Omental fat pad (tissue), 4 donors: ENCODE measurements around the gene INTS11. TPM values are rescaled to one million over a fixed set of nuclear protein-coding genes. Genes with fewer than 3 reads are reported as not detected.

Source experiments
- ATAC-seq: fragments of 150-250 bp; one replicate; pipeline ENCODE4 v1.9.1; 2016; ENCODE audit warnings: mild to moderate bottlenecking, moderate library complexity; ENCODE audit not compliant: low FRiP score
- DNase-seq: peaks from one replicate; pipeline ENCODE4 v3.0.0-alpha.2; 2019; ENCODE audit warnings: low spot score
- total RNA-seq, 4 donors: library from RNA; depleted of rRNA; stranded (reverse); fragments of >200 nt; gene quantifications; one replicate each; pipeline ENCODE4 v1.1.0, GENCODE V29; 2016
- TF ChIP-seq, protein P1 (sequence below), 3 donors: fragments of 450-650 bp; IDR thresholded peaks; one replicate each; pipeline ENCODE4 v1.5.1; 2016 to 2017; ENCODE audit warnings: antibody characterized with exemption in 3 of 3, mild to moderate bottlenecking in 3 of 3, moderate library complexity in 2 of 3

The INTS11 gene
- total RNA-seq, 4 donors from 2014 or later = 71.9 to 103 (median 86.2) TPM

DNA sequence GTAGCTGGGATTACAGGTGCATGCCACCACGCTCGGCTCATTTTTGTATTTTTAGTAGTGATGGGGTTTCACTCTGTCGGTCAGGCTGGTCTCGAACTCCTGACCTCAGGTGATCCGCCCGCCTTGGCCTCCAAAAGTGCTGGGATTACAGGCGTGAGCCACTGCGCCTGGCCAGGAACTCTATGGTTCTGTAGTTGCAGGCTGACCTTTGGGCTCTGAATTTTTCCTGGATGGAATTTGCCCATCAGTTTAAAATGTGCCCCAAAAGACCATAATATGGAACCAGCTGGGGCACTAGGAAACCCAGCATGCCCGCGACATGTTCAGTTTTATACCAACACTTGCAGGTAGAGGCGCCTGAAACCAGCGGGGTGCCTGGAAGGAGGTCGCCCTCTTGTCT lies 45.8 kb downstream of the INTS11 start:
- TF ChIP-seq, protein P1, sequence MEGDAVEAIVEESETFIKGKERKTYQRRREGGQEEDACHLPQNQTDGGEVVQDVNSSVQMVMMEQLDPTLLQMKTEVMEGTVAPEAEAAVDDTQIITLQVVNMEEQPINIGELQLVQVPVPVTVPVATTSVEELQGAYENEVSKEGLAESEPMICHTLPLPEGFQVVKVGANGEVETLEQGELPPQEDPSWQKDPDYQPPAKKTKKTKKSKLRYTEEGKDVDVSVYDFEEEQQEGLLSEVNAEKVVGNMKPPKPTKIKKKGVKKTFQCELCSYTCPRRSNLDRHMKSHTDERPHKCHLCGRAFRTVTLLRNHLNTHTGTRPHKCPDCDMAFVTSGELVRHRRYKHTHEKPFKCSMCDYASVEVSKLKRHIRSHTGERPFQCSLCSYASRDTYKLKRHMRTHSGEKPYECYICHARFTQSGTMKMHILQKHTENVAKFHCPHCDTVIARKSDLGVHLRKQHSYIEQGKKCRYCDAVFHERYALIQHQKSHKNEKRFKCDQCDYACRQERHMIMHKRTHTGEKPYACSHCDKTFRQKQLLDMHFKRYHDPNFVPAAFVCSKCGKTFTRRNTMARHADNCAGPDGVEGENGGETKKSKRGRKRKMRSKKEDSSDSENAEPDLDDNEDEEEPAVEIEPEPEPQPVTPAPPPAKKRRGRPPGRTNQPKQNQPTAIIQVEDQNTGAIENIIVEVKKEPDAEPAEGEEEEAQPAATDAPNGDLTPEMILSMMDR (IDR thresholded peaks at IDR 0.05) = no peak
- no peak for ATAC-seq
- DNase-seq = no peak

DNA sequence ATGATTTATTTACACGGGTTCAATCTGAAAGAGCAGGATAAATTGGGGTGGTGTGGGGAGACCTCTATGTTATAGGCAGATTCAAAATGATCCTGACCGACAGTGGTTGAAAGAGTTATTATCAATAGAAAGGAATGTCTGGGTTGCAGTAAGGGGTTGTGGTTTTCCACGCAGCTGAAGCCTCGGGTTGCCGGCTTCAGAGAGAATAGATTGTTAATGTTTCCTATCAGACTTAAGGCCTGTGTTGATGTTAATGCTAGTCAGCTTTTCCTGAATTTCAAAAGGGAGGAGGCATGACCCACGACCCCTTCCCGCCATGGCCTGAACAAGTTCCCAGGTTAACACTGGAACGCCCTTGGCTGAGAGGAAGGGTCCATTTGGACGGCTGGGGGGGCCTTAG lies 48.6 kb downstream of the INTS11 start:
- no peak for DNase-seq
- ATAC-seq = no peak
- TF ChIP-seq, protein P1 (IDR thresholded peaks at IDR 0.05) = no peak

DNA sequence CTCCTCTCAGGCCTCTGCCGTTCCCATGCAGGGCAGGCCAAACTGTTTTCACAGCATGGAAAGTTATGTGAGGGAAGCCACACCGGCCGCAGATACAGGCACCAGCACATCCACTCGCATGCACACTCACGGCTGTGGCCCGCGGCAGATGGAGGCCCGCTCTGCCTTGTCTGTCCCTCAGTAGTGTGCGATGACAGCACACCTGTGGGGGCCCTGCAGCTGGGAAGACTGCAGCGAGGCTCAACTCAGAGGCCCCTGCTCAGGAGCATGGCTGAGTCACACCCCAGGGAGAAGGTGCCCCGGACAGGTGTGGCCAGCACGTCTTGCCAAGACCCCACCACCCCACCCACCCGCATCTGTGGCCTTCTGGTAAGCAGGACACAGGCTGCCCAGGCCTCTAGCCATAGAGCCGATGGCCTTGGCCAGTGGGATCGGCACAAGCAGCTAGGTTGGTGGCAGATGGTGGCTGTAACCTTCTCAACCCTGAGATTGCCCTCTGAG lies 49.5 kb downstream of the INTS11 start:
- TF ChIP-seq, protein P1 (IDR thresholded peaks at IDR 0.05) = no peak
- DNase-seq = no peak
- no peak for ATAC-seq

DNA sequence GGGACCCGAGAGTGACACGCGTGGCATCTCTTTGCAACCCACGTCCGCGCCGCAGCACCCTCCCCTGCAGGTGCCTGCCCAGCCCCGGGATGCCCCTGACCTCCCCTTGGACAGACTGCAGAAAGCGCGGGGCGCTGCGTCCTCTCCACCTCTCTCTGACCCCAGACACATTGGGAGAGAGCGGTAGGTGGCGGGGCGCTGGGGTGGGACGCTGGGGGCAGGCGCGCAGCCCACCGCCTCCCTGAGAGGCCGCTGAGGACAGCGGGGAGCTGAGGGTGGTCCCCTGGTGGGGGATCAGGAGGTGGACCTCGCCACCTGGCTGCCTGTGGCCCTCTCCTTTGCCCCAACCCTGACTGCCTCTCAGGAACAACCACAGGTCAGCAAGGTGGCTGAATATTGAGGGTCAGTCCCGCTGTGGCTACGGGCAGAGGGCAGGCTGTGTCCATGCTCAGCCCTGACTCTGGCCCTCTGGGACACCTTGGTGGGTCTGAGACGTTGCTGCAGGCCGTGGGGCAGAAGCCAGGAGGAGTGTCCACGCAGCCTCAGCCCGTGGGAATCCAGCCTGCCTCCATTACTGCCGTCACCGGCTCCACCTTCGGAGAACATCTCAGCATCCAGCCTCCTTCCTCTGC lies 50.0 kb downstream of the INTS11 start:
- TF ChIP-seq, protein P1 (IDR thresholded peaks at IDR 0.05) = no peak
- ATAC-seq (peak; percentile 6), DNase-seq (no peak)

DNA sequence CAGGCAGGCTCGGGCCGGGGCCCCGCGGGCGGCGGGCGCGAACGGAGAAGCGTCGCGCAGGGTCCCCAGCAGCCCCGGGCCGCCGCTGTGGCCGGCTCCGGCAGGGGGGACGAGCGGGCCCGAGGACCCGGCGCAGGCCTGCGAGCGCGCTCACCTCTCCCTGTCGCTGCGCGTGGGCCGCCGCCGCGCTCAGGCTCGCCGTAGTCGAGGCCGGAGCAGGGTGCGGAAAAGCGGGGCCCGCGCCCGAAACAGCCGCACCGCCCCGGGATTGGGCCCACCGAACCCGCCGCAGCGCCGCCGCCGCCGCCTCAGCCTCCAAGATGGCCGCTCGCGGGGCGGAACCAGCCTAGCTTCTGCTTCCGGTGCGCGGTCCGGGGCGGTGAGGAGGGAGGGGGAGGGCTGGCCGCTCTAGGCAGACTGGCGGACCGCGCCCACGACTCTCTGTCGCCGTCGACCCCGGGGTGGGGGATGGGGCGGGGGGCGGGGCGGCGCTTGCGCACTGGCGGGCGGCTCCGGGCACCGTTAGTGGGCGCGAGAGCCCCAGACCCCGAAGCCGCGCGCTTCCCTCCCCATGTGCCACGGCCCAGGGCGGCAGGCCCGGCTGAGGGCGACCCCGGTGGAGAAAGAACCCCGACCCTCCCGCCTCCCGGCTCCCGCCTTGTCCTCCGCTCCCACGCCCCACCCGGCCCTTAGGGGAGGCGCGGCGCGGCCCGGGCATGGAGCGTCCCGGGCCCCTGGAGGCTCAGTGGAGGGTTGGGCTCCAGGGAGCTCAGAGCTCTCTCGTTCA lies 50.8 kb downstream of the INTS11 start, which contains the start of gene UBE2J2:
Gene UBE2J2 (minus strand): TSS at position 343 of the 787 bp plus-strand sequence. CDS start 5,862 bp downstream, outside the sequence.
- DNase-seq (peak; percentile 66), ATAC-seq (peak; percentile 94)
- TF ChIP-seq, protein P1 (IDR thresholded peaks at IDR 0.05) = no peak

DNA sequence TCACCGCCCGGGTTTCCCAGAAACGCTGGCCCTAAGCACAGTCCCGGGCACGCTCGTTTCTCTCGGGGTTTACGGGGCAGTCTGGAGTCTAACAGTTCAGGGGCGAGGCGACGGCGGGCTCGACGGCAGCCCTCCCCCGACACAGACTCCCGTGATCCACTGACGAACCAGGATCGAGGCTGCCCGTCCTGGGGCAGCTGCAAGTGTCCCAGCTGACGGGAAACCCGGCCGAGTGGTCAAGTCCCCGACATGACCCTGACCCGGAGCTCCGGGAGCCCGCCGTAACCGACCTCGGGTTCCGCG lies 51.3 kb downstream of the INTS11 start:
- ATAC-seq = no peak
- no peak for DNase-seq
- TF ChIP-seq, protein P1 (IDR thresholded peaks at IDR 0.05) = no peak
